Measurements from ENCODE around the gene TEX52.

Gene TEX52

GRCh38 chr12:2832550-2833127, 24.2 kb downstream of the TEX52 start:
- no peak for DNase-seq (ENCODE audit: low read depth in 2 of 2)

GRCh38 chr12:2829275-2829674, 27.6 kb downstream of the TEX52 start:
- no peak for DNase-seq (ENCODE audit: low read depth in 2 of 2)

- no peak for DNase-seq (ENCODE audit: low read depth in 2 of 2)
These were observed 29.9 kb downstream of the TEX52 start for GRCh38 chr12:2826721-2827515.

- no peak for DNase-seq (ENCODE audit: low read depth in 2 of 2)
These were observed 30.8 kb downstream of the TEX52 start for GRCh38 chr12:2826036-2826435.

GRCh38 chr12:2825132-2825531, 31.7 kb downstream of the TEX52 start:
- DNase-seq (ENCODE audit: low read depth in 2 of 2), result no peak

- no peak for DNase-seq (ENCODE audit: low read depth in 2 of 2)
These were observed 32.3 kb downstream of the TEX52 start for GRCh38 chr12:2824541-2824940.

- DNase-seq (ENCODE audit: low read depth in 2 of 2), result no peak
These were observed 33.4 kb downstream of the TEX52 start for GRCh38 chr12:2823483-2823882.

GRCh38 chr12:2820432-2820831, 36.4 kb downstream of the TEX52 start:
- no peak for DNase-seq (ENCODE audit: low read depth in 2 of 2)

GRCh38 chr12:2819810-2820209, 37.0 kb downstream of the TEX52 start:
- DNase-seq (ENCODE audit: low read depth in 2 of 2), result no peak

GRCh38 chr12:2813214-2814185, 43.3 kb downstream of the TEX52 start:
- no peak for DNase-seq (ENCODE audit: low read depth in 2 of 2)

- DNase-seq (ENCODE audit: low read depth in 2 of 2), result peak; percentile 88 to 97
These were observed 44.3 kb downstream of the TEX52 start, which contains the start of gene ITFG2 for GRCh38 chr12:2812290-2813213. Gene ITFG2, plus strand, starts transcription at chr12:2812668. Its CDS starts 93 bp downstream, at chr12:2812761.

- no peak for DNase-seq (ENCODE audit: low read depth in 2 of 2)
These were observed 45.0 kb downstream of the TEX52 start for GRCh38 chr12:2811801-2812200.

GRCh38 chr12:2806700-2807099, 50.1 kb downstream of the TEX52 start:
- DNase-seq (ENCODE audit: low read depth in 2 of 2), result no peak

- DNase-seq (ENCODE audit: low read depth in 2 of 2), result no peak
These were observed 51.7 kb downstream of the TEX52 start for GRCh38 chr12:2805143-2805520.

- no peak for DNase-seq (ENCODE audit: low read depth in 2 of 2)
These were observed 52.3 kb downstream of the TEX52 start for GRCh38 chr12:2804393-2805142.

- no peak for DNase-seq (ENCODE audit: low read depth in 2 of 2)
These were observed 53.0 kb downstream of the TEX52 start for GRCh38 chr12:2803635-2804392.

GRCh38 chr12:2801044-2801783, 55.6 kb downstream of the TEX52 start:
- no peak for DNase-seq (ENCODE audit: low read depth in 2 of 2)

GRCh38 chr12:2800046-2800570, 56.7 kb downstream of the TEX52 start:
- no peak for DNase-seq (ENCODE audit: low read depth in 2 of 2)
